K562 (cell line): ENCODE results near the gene ZNF335. TPM values are rescaled to one million over a fixed set of nuclear protein-coding genes. Genes with fewer than 3 reads are reported as not detected.
A peak's percentile ranks its signal among the peaks of the same experiment; 100 is the strongest.

Experiments used
- BACH1 ChIP-seq: fragments of 200-800 bp; sonication (Bioruptor generic); IDR thresholded peaks from 2 replicates; pipeline ENCODE4 v1.6.1; 2016; ENCODE audit warnings: missing genetic modification characterization, missing compliant biosample characterization
- BRCA1 ChIP-seq, 2 experiments: fragments of 450-650 bp in 1 of 2; sonication (generic) in 1 of 2; formaldehyde crosslinking in 1 of 2; IDR thresholded peaks; 2 replicates each; pipeline versions ENCODE4 v1.5.0 to v1.6.1; 2017 to 2020; ENCODE audit warnings: mild to moderate bottlenecking in 1 of 2, missing genetic modification reagents in 1 of 2
- BRD9 ChIP-seq: fragments of 450-650 bp; IDR thresholded peaks from 2 replicates; pipeline ENCODE4 v1.6.1; 2018; ENCODE audit warnings: low read depth; ENCODE audit not compliant: partially characterized antibody
- CHD4 ChIP-seq: fragments of 200-600 bp; sonication (generic); IDR thresholded peaks from 3 replicates; pipeline ENCODE4 v1.6.1; 2012; ENCODE audit warnings: low read depth, mild to moderate bottlenecking, mixed read lengths, low read length, inconsistent platforms; ENCODE audit not compliant: insufficient read depth, insufficient replicate concordance, poor library complexity, severe bottlenecking
- DNMT1 ChIP-seq: fragments of 450-650 bp; IDR thresholded peaks from 2 replicates; pipeline ENCODE4 v1.6.1; 2016; ENCODE audit warnings: antibody characterized with exemption, mild to moderate bottlenecking
- ESRRA ChIP-seq: fragments of 450-650 bp; IDR thresholded peaks from 2 replicates; pipeline ENCODE4 v1.6.1; 2014; ENCODE audit warnings: low read depth, mild to moderate bottlenecking, moderate library complexity, borderline replicate concordance
- KHSRP ChIP-seq: fragments of 450-650 bp; IDR thresholded peaks from 2 replicates; pipeline ENCODE4 v1.6.1; 2017
- MTA3 ChIP-seq: fragments of 450-650 bp; formaldehyde crosslinking; IDR thresholded peaks from 2 replicates; pipeline ENCODE4 v1.6.1; 2017; ENCODE audit warnings: mild to moderate bottlenecking, borderline replicate concordance
- NCOA1 ChIP-seq: fragments of 450-650 bp; IDR thresholded peaks from 2 replicates; pipeline ENCODE4 v1.6.1; 2016; ENCODE audit warnings: low read depth
- PHF20 ChIP-seq: fragments of 450-650 bp; IDR thresholded peaks from 2 replicates; pipeline ENCODE4 v1.6.1; 2018; ENCODE audit not compliant: partially characterized antibody
- PURB ChIP-seq: sonication (generic); formaldehyde crosslinking; IDR thresholded peaks from 2 replicates; pipeline ENCODE4 v1.9.0; 2021; ENCODE audit warnings: low read depth, mild to moderate bottlenecking, missing genetic modification reagents
- RAD51 ChIP-seq: fragments of 450-650 bp; IDR thresholded peaks from 2 replicates; pipeline ENCODE4 v1.7.1; 2016; ENCODE audit warnings: low read depth, mild to moderate bottlenecking, borderline replicate concordance
- SIRT6 ChIP-seq: IDR thresholded peaks from one replicate; pipeline ENCODE4 v1.6.1; 2012; ENCODE audit warnings: low read depth, mild to moderate bottlenecking, control low read depth, inconsistent platforms, low read length, moderate library complexity
- SP1 ChIP-seq: sonication (generic); formaldehyde crosslinking; IDR thresholded peaks from 2 replicates; pipeline ENCODE4 v1.8.1; 2022; ENCODE audit warnings: mild to moderate bottlenecking, missing genetic modification reagents
- TAF15 ChIP-seq: fragments of 200-400 bp; formaldehyde crosslinking; IDR thresholded peaks from 2 replicates; pipeline ENCODE4 v1.6.1; 2017; ENCODE audit warnings: mild to moderate bottlenecking, low read depth, low read length, moderate library complexity
- TRIM24 ChIP-seq, 2 experiments: fragments of 450-650 bp; IDR thresholded peaks; 2 replicates each; pipeline ENCODE4 v1.6.1; 2016
- ZNF24 ChIP-seq: fragments of 450-650 bp; IDR thresholded peaks from 2 replicates; pipeline ENCODE4 v1.6.1; 2016
- ZNF282 ChIP-seq: sonication (generic); formaldehyde crosslinking; IDR thresholded peaks from 2 replicates; pipeline ENCODE4 v1.8.1; 2023; ENCODE audit warnings: missing genetic modification reagents
- ZNF354B ChIP-seq: fragments of 250-450 bp; sonication (Bioruptor Pico); IDR thresholded peaks from 2 replicates; pipeline ENCODE4 v1.4.0; 2020
- ZNF584 ChIP-seq: fragments of 200-800 bp; sonication (Bioruptor generic); IDR thresholded peaks from 2 replicates; pipeline ENCODE4 v1.6.1; 2016; ENCODE audit warnings: low read depth, mild to moderate bottlenecking, missing genetic modification characterization, missing compliant biosample characterization
- ZNF589 ChIP-seq: fragments of 200-800 bp; sonication (Bioruptor generic); IDR thresholded peaks from 2 replicates; pipeline ENCODE4 v1.6.1; 2016; ENCODE audit warnings: low read depth, missing genetic modification characterization, missing compliant biosample characterization
- polyA plus RNA-seq, 8 experiments: library from polyadenylated mRNA; depleted of rRNA in 4 of 8; stranded (reverse) in 5 of 8; unstranded in 3 of 8; fragments of >200 nt; fragmentation: Nextera tagmentation in 2 of 8; fragmentation: Illumina TruSeq in 1 of 8; extraction: Ambion mirVana in 2 of 8; extraction: Trizol in 1 of 8; gene quantifications; 2 replicates each; pipeline versions ENCODE4 v1.2.1 to v1.2.3, GENCODE V29; 2011 to 2014; ENCODE audit warnings: inconsistent platforms in 1 of 8, missing spikeins in 1 of 8
- total RNA-seq, 7 experiments: library from RNA; depleted of rRNA in 6 of 7; stranded (reverse); fragments of >200 nt in 6 of 7; fragmentation: Illumina TruSeq in 2 of 7; extraction: Trizol in 2 of 7; gene quantifications; 2 replicates each; pipeline versions ENCODE4 v1.2.1 to v1.2.3, GENCODE V29; 2011 to 2021; ENCODE audit warnings: low replicate concordance in 1 of 7
- TF ChIP-seq, protein P1 (sequence below): fragments of 450-650 bp; formaldehyde crosslinking; IDR thresholded peaks from 2 replicates; pipeline ENCODE4 v1.4.0; 2020; ENCODE audit warnings: mild to moderate bottlenecking, moderate library complexity
- TF ChIP-seq, protein P2 (sequence below): fragments of 450-650 bp; IDR thresholded peaks from 2 replicates; pipeline ENCODE4 v1.6.1; 2016; ENCODE audit warnings: low read depth

The ZNF335 gene
- total and polyA plus RNA-seq, 9 of the 15 experiments (the other 6 are each of a cell fraction or from before 2014, with no cell fraction given): 0.39 to 16.0 (median 7.6) TPM

DNA sequence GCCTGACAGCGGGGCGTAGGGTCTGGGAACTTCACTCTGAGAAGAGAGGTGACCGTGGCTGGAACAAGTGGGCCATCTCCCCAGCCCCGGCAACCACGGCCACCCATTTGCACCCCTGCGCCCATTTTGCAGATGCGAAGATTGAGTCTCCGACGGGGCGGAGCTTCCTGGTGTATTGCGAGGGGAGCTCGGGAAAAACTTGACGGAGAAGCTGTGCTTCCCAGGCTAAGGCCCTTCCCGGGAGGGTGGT lies 653 bp downstream of the ZNF335 start (continued):
- TF ChIP-seq BRCA1 (IDR thresholded peaks at IDR 0.05) (no peak), BRCA1 (CRISPR knock-in tag; IDR thresholded peaks at IDR 0.05) (no peak), BACH1 (tag) (no peak), ZNF584 (0 out of 2 replicates have a peak, but pooled peaks have one; percentile 14), ESRRA (peak; percentile 65; the same call in 1 of the 2 replicates), TAF15 (no peak), ZNF589 (CRISPR knock-in tag) (no peak), SIRT6 (no peak), RAD51 (0 out of 2 replicates have a peak, but pooled peaks have one; percentile 27), SP1 (CRISPR knock-in tag) (peak; percentile 71; the same call in 1 of the 2 replicates), MTA3 (peak; percentile 10; the same call in 1 of the 2 replicates), DNMT1 (0 out of 2 replicates have a peak, but pooled peaks have one; percentile 44), PHF20 (peak; percentile 78), ZNF24 (peak; percentile 75; the same call in 1 of the 2 replicates), PURB (CRISPR knock-in tag) (no peak), CHD4 (peak; percentile 100), ZNF282 (CRISPR knock-in tag) (no peak; the same call in 1 of the 2 replicates), ZNF354B (no peak), TRIM24 (IDR thresholded peaks at IDR 0.05) (peak in 1 of 2 experiments; percentile 66; a peak in 3 of 4 replicates), KHSRP (no peak), BRD9 (peak; percentile 87), NCOA1 (peak; percentile 62)
- TF ChIP-seq, protein P1, sequence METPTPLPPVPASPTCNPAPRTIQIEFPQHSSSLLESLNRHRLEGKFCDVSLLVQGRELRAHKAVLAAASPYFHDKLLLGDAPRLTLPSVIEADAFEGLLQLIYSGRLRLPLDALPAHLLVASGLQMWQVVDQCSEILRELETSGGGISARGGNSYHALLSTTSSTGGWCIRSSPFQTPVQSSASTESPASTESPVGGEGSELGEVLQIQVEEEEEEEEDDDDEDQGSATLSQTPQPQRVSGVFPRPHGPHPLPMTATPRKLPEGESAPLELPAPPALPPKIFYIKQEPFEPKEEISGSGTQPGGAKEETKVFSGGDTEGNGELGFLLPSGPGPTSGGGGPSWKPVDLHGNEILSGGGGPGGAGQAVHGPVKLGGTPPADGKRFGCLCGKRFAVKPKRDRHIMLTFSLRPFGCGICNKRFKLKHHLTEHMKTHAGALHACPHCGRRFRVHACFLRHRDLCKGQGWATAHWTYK (CRISPR knock-in tag): 0 out of 2 replicates have a peak, but pooled peaks have one; percentile 15
- TF ChIP-seq, protein P2, sequence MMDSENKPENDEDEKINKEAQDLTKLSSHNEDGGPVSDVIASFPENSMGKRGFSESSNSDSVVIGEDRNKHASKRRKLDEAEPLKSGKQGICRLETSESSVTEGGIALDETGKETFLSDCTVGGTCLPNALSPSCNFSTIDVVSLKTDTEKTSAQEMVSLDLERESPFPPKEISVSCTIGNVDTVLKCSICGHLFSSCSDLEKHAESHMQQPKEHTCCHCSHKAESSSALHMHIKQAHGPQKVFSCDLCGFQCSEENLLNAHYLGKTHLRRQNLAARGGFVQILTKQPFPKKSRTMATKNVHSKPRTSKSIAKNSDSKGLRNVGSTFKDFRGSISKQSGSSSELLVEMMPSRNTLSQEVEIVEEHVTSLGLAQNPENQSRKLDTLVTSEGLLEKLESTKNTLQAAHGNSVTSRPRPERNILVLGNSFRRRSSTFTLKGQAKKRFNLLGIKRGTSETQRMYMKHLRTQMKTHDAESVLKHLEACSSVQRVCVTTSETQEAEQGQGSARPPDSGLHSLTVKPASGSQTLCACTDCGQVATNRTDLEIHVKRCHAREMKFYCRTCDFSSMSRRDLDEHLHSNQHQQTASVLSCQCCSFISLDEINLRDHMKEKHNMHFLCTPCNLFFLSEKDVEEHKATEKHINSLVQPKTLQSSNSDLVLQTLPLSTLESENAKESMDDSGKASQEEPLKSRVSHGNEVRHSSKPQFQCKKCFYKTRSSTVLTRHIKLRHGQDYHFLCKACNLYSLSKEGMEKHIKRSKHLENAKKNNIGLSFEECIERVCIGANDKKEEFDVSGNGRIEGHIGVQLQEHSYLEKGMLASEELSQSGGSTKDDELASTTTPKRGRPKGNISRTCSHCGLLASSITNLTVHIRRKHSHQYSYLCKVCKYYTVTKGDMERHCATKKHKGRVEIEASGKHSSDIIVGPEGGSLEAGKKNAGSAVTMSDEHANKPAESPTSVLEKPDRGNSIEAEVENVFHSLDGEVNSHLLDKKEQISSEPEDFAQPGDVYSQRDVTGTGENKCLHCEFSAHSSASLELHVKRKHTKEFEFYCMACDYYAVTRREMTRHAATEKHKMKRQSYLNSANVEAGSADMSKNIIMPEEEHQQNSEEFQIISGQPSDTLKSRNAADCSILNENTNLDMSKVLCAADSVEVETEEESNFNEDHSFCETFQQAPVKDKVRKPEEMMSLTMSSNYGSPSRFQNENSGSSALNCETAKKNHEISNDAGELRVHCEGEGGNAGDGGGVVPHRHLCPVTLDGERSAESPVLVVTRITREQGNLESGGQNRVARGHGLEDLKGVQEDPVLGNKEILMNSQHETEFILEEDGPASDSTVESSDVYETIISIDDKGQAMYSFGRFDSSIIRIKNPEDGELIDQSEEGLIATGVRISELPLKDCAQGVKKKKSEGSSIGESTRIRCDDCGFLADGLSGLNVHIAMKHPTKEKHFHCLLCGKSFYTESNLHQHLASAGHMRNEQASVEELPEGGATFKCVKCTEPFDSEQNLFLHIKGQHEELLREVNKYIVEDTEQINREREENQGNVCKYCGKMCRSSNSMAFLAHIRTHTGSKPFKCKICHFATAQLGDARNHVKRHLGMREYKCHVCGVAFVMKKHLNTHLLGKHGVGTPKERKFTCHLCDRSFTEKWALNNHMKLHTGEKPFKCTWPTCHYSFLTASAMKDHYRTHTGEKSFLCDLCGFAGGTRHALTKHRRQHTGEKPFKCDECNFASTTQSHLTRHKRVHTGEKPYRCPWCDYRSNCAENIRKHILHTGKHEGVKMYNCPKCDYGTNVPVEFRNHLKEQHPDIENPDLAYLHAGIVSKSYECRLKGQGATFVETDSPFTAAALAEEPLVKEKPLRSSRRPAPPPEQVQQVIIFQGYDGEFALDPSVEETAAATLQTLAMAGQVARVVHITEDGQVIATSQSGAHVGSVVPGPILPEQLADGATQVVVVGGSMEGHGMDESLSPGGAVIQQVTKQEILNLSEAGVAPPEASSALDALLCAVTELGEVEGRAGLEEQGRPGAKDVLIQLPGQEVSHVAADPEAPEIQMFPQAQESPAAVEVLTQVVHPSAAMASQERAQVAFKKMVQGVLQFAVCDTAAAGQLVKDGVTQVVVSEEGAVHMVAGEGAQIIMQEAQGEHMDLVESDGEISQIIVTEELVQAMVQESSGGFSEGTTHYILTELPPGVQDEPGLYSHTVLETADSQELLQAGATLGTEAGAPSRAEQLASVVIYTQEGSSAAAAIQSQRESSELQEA: no peak
